Activated naive CD8-positive, alpha-beta T cell treated with anti-CD3 and anti-CD28 coated beads, Interleukin-2, amount 10 ng/mL, durations not matched to agents 7 days and 5 days (primary cell): ENCODE data around the gene HIVEP3. TPM values are rescaled to one million over a fixed set of nuclear protein-coding genes. Genes with fewer than 3 reads are reported as not detected.

ENCODE experiments used
- ATAC-seq: fragments of 150-1000 bp; cut with Tn5 transposase; one replicate; pipeline ENCODE4 v1.10.0; 2021; ENCODE audit warnings: low read depth, moderate library complexity
- POLR2A ChIA-PET: fragments of 350-600 bp; sonication (Branson Sonifier 250); formaldehyde crosslinking; loops from one replicate; lab custom pipeline; 2021; ENCODE audit warnings: antibody characterized with exemption; lab: Charles Lee
- DNase-seq: peaks from one replicate; pipeline ENCODE4 v3.0.0; 2021
- H3K27ac Mint-ChIP-seq: one replicate; pipeline ENCODE4 v1.8.0; 2022; ENCODE audit warnings: mild to moderate bottlenecking, mixed read lengths
- H3K27me3 Mint-ChIP-seq: one replicate; pipeline ENCODE4 v1.8.0; 2022; ENCODE audit warnings: mild to moderate bottlenecking, moderate library complexity, mixed read lengths
- H3K36me3 Mint-ChIP-seq: one replicate; pipeline ENCODE4 v1.8.0; 2021; ENCODE audit warnings: mild to moderate bottlenecking, mixed read lengths
- H3K4me1 Mint-ChIP-seq: one replicate; pipeline ENCODE4 v1.8.0; 2021; ENCODE audit warnings: mixed read lengths
- H3K4me3 Mint-ChIP-seq: one replicate; pipeline ENCODE4 v1.8.0; 2022; ENCODE audit warnings: mild to moderate bottlenecking, moderate library complexity, mixed read lengths
- H3K9me3 Mint-ChIP-seq: one replicate; pipeline ENCODE4 v1.8.0; 2021; ENCODE audit warnings: mixed read lengths
- total RNA-seq, 2 experiments: library from RNA; stranded (reverse); gene quantifications; one replicate each; pipeline ENCODE4 v1.2.3, GENCODE V29; 2021

Gene HIVEP3
- total RNA-seq, 2 experiments from 2014 or later: 10.1 to 10.7 TPM

DNA sequence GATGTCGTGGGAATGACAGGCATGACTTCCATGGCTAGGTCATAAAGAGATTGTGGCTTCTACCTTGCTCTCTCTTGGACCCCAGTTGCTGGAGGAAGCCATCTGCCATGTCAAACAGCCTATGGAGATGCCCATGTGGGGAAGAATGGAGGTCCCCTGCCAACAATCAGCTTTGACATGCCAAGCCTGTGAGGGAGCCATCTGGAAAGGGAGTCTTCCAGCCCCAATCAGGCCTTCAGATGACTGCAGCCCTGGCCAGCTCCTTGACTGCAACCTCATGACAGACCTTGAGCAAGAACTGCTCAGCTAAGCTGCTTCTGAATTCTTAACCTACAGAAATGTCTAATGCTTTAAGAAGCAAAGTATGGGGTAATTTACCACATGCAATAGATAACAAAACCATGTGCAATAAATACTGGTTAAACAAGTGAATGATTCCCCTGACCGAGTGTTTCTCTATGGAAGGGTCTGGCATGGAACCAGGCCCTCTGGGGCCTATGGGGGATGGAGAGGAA is 187.1 kb downstream of the HIVEP3 start:
- peaks cover 4% of the 10 kb centered on the region for H3K27me3 Mint-ChIP-seq
- no peaks in the 10 kb centered on the region for H3K9me3 Mint-ChIP-seq
- no peak for ATAC-seq
- peaks cover 26% of the 10 kb centered on the region for H3K4me1 Mint-ChIP-seq
- POLR2A ChIA-PET: no interaction called here
- H3K36me3 Mint-ChIP-seq: no peaks in the 10 kb centered on the region
- H3K4me3 Mint-ChIP-seq: no peak overlapping the region
- no peak for DNase-seq
- H3K27ac Mint-ChIP-seq: no peak overlapping the region

DNA sequence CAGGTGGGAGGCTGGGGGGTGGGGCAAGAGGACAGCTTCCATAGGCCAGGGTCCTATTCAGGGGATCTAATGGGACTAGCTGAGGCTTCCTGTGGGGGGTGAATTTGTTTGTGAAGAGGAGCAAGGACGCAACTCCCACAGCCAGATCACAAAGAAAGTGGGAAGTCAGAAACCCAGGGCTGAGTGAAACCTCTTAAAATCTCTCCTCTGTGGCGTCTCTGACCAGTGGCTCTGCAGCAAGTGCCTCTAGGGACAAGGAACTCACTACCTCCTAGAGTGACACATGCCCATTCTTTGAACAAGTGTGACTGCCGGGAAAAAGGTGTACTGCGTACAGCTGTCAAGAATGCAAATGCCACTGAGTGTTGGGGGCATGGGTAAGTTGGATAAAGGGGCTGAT is 187.9 kb downstream of the HIVEP3 start:
- H3K4me1 Mint-ChIP-seq: peaks cover 29% of the 10 kb centered on the region
- no peak overlapping the region for H3K4me3 Mint-ChIP-seq
- POLR2A ChIA-PET: no interaction called here
- peaks cover 4% of the 10 kb centered on the region for H3K27me3 Mint-ChIP-seq
- H3K9me3 Mint-ChIP-seq: no peaks in the 10 kb centered on the region
- H3K27ac Mint-ChIP-seq: no peak overlapping the region
- DNase-seq (no peak), ATAC-seq (no peak)
- H3K36me3 Mint-ChIP-seq: no peaks in the 10 kb centered on the region

DNA sequence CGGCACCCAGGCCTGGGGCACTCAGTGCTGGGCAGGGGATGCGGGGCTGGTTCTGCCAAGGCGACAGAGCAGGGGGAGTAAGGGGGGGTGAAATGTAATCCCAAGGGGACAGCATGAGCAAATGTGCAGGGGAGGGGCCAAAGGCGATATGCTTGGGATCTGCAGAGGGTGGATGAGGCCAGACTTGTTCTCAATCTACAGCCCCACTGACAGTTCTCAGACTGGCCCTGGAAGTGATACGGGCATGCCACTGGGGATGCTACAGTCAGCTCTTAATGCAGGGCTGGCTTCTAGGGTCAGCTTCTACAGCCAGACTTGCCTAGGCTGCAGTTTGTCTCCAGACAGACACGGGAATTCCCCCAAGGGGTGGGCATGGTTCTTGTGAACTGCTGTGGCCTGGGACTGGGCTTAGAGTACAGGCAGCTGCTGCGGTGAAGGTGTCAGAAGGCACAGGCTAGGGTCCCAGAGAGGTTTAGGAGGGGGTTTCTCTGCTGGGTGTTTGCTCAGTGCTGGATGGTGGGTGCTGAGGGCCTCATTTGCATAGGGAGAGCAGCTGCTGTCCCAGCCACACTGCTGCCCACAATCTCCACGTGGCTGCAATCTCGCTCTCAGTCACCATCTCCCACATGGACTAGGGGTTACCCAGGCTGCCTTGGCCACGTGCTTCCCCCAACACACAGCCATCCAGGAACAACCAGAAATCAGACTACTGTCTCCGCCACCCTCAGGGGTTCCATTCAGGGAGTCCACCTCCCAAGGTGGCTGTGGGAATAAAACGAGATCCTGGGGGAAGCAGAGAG is 190.1 kb downstream of the HIVEP3 start:
- H3K4me3 Mint-ChIP-seq: peak overlapping the region; percentile 42

DNA sequence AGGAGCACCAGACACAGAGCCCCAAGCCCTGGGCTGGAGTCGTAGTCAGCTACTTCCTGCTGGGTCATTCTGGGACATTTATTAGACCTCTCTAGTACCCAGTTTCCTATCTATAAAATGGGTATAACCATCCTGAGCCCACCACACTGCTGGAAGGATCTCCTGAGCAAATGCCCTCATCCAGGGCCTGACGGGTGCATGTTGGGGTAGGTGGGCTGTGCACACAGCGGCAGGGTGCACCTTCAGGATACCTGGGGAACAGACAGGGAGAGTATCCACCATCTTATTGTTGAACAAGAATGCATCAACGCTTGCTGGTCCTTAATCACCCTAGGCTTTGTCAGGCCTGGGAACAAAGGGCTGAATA is 191.0 kb downstream of the HIVEP3 start:
- no peaks in the 10 kb centered on the region for H3K27me3 Mint-ChIP-seq
- H3K36me3 Mint-ChIP-seq: no peaks in the 10 kb centered on the region
- peak overlapping the region; percentile 88 for H3K27ac Mint-ChIP-seq
- peaks cover 29% of the 10 kb centered on the region for H3K4me1 Mint-ChIP-seq
- ATAC-seq: no peak
- POLR2A ChIA-PET: interaction anchor here (0.6 to 1.0 kb wide), 3 partner anchors 24 to 79 kb away, joined by 3 read pairs; no protein-coding TSS in a partner anchor
- DNase-seq: no peak
- no peaks in the 10 kb centered on the region for H3K9me3 Mint-ChIP-seq
- peak overlapping the region; percentile 74 for H3K4me3 Mint-ChIP-seq

More for the DNA sequence above, 190.1 kb downstream of the HIVEP3 start:
- ATAC-seq (peak; percentile 46), DNase-seq (peak; percentile 45)
- Mint-ChIP-seq H3K9me3 (no peaks in the 10 kb centered on the region), H3K27ac (peak overlapping the region; percentile 72), H3K36me3 (no peaks in the 10 kb centered on the region), H3K27me3 (no peaks in the 10 kb centered on the region), H3K4me1 (peaks cover 29% of the 10 kb centered on the region)
- POLR2A ChIA-PET: interaction anchor here (0.7 kb wide), 1 partner anchor 55 kb away, joined by 3 read pairs; no protein-coding TSS in a partner anchor

DNA sequence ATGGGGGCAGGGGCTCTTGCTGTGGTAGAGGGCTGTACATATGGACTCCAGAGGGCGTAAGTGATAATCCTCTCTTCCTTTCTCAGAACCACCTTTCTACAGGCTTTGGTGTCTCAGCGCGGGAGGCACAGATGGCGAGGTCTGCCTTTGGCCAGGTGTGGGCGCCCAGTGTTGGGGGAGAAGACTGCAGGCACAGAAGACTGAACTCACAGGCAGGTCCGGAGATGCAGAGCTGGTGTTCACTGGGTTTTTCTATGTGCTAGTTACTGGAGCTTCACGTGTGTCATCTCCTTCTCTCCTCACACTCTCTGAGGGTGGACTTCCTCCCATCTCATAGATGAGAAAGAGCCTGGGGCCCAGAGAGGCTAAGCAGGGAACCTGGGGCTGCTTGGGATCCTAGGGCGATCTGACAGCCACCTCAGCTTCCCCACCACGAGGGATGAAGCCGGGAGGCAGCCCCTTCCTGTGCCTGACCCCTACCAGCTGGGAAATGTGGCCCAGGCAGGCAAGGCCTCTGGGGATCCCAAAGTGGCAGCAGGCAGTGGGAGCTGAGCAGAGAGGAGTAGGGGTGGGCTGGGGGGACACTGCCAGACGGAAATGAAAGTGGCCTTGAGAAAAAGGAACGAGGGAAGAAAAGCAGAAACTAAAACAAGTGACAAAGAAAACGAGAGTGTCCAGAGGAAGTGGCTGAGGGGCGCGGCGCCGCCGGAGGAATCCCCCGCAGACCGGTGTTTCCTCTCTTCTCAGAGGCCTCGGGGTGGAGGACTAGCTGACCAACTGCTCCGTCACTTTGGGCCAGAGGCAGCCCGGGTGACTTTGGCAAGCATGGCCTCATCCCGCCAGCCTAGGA is 191.6 kb downstream of the HIVEP3 start:
- Mint-ChIP-seq H3K9me3 (no peaks in the 10 kb centered on the region), H3K4me1 (peaks cover 32% of the 10 kb centered on the region), H3K4me3 (peak overlapping the region; percentile 74), H3K27ac (peak overlapping the region; percentile 88), H3K27me3 (no peaks in the 10 kb centered on the region), H3K36me3 (no peaks in the 10 kb centered on the region)
- ATAC-seq (peak; percentile 35), DNase-seq (peak; percentile 42)
- POLR2A ChIA-PET: interaction anchor here (0.6 to 1.0 kb wide), 2 partner anchors 24 to 79 kb away, joined by 3 read pairs; no protein-coding TSS in a partner anchor

DNA sequence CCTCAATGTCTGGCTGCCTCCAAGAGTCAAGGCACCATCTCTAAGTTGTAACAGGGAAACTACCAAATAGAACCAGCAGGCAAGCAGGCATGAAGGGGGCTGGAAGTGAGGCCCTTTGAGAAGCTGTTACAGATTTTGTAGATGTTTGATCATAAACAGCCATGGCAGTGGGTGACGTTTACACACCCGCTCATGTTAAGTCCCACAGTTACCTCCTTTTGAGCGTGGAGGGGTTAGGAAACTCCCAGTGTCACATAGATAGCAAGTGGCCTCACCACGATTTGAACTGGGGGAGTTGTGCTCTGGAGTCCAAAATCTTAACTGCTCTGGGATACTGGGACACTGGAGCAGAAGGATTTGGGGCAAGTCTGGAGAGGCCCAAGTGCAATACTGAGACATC is 192.4 kb downstream of the HIVEP3 start:
- Mint-ChIP-seq H3K27me3 (no peaks in the 10 kb centered on the region), H3K4me3 (peak overlapping the region; percentile 74), H3K36me3 (no peaks in the 10 kb centered on the region), H3K4me1 (peaks cover 36% of the 10 kb centered on the region), H3K9me3 (no peaks in the 10 kb centered on the region), H3K27ac (peak overlapping the region; percentile 88)
- DNase-seq: no peak
- POLR2A ChIA-PET: no interaction called here
- ATAC-seq: no peak

DNA sequence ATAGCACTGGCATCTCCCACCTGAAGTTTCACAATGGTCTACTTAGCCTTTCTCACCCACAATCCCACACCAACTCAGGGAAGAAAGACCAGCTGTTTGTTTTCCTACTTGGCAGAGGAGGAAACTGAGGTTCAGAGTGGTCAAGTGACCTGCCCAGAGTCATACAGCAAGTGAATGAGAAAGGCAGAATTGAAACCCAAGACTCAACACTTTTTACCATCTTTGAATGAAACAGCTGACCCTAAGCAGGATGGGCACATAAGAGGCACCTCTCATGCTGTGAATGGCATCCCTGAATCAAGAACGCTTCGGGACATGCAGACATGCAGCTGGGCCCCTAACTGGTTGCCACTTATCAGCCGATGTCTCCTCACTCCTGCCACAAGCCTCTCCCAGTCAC is 193.8 kb downstream of the HIVEP3 start:
- no peak overlapping the region for H3K4me3 Mint-ChIP-seq
- H3K9me3 Mint-ChIP-seq: no peaks in the 10 kb centered on the region
- no peaks in the 10 kb centered on the region for H3K27me3 Mint-ChIP-seq

DNA sequence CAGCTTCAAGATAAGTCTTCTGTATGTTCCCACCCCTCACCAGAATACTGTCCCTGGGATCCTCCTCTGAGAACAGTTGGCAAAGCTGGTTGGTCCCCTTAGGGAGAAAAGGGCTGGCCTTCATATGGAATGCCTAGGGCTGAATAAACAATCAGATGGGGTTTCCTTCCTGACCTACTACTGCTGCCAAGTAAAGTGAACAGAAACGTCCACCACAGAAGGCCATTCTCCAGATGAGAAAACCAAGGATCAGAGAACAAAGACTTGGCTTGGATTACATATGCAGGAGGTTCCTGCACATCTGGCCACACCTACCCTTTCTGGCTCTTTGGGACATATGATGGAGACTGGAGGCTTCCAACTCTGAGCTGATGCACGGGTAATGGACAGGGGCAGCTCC is 194.5 kb downstream of the HIVEP3 start:
- H3K27me3 Mint-ChIP-seq: no peaks in the 10 kb centered on the region
- peaks cover 42% of the 10 kb centered on the region for H3K4me1 Mint-ChIP-seq
- no peak overlapping the region for H3K4me3 Mint-ChIP-seq
- no peak for ATAC-seq
- POLR2A ChIA-PET: interaction anchor here (0.6 to 1.1 kb wide), 2 partner anchors 35 to 37 kb away, joined by 3 read pairs; no protein-coding TSS in a partner anchor
- no peak for DNase-seq
- H3K27ac Mint-ChIP-seq: no peak overlapping the region
- H3K9me3 Mint-ChIP-seq: no peaks in the 10 kb centered on the region
- H3K36me3 Mint-ChIP-seq: no peaks in the 10 kb centered on the region

More for the DNA sequence above, 193.8 kb downstream of the HIVEP3 start:
- Mint-ChIP-seq H3K27ac (no peak overlapping the region), H3K36me3 (no peaks in the 10 kb centered on the region), H3K4me1 (peaks cover 42% of the 10 kb centered on the region)
- ATAC-seq (no peak), DNase-seq (no peak)
- POLR2A ChIA-PET: no interaction called here

DNA sequence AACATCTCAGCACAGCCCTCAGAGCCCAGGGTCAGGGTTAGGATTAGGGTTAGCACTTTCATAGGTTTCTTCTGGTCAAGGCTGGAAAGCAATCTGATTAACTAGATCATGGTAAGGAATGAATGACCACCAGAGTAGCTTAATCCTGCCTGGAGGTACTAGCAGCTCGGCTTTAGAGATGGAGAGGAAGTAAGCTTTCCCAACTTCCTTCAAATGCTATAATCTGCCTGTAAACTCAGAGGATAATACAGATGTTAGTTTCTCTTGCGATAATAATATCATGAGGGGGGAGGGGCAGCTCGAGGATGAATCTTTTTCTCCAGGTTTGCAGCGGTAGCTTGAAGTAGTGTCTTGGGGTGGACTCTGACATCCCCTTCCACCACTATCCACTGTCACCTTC is 194.9 kb downstream of the HIVEP3 start:
- ATAC-seq (no peak), DNase-seq (no peak)
- Mint-ChIP-seq H3K27ac (no peak overlapping the region), H3K4me3 (no peak overlapping the region), H3K9me3 (no peaks in the 10 kb centered on the region), H3K27me3 (no peaks in the 10 kb centered on the region), H3K4me1 (peaks cover 37% of the 10 kb centered on the region), H3K36me3 (no peaks in the 10 kb centered on the region)
- POLR2A ChIA-PET: interaction anchor here (0.6 to 1.1 kb wide), 2 partner anchors 35 to 36 kb away, joined by 3 read pairs; no protein-coding TSS in a partner anchor

DNA sequence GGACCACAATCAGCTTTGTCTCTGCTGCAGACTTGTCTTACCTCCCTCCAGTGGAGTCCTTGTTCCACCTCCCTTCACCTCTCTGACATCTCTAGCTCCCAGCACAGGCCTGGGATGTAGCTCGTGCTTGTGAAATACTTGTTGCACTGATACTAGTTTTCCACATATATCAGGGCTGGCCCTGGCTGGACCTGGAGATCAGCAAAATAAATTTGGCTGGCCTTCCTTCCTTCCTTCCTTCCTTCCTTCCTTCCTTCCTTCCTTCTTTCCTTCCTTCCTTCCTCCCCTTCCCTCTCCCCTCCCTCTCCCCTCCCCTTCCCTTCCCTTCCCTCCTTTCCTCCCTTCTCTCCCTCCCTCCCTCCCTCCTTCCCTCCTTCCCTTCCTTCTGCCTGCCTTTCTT is 196.5 kb downstream of the HIVEP3 start:
- no peak overlapping the region for H3K27ac Mint-ChIP-seq
- DNase-seq: no peak
- peaks cover 29% of the 10 kb centered on the region for H3K4me1 Mint-ChIP-seq
- no peaks in the 10 kb centered on the region for H3K9me3 Mint-ChIP-seq
- POLR2A ChIA-PET: interaction anchor here (0.6 kb wide), 1 partner anchor 38 kb away, joined by 3 read pairs; no protein-coding TSS in a partner anchor
- no peaks in the 10 kb centered on the region for H3K27me3 Mint-ChIP-seq
- no peak overlapping the region for H3K4me3 Mint-ChIP-seq
- ATAC-seq: no peak
- H3K36me3 Mint-ChIP-seq: no peaks in the 10 kb centered on the region

DNA sequence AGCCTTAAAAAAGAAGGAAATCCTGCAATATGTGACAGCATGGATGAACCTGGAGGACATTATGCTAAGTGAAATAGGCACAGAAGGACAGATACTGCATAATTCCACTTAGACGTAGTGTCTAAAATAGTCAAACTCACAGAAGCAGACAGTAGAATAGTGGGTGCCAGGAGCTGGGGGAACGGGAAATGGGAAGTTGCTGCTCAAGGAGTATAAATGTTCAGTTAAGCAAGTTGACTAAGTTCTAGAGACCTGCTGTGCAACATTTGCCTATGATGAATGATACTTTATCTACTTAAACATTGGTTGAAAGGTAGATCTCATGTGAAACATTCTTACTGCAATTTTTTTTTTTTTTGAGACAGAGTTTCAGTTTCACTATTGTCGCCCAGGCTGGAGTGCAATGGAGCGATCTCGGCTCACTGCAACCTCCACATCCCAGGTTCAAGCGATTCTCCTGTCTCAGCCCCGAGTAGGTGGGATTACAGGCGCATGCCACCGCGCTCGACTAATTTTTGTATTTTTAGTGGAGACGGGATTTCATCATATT is 197.8 kb downstream of the HIVEP3 start:
- Mint-ChIP-seq H3K9me3 (no peaks in the 10 kb centered on the region), H3K4me3 (peak overlapping the region; percentile 13), H3K27me3 (no peaks in the 10 kb centered on the region), H3K27ac (no peak overlapping the region), H3K36me3 (no peaks in the 10 kb centered on the region), H3K4me1 (peaks cover 25% of the 10 kb centered on the region)
- DNase-seq (no peak), ATAC-seq (no peak)
- POLR2A ChIA-PET: no interaction called here

DNA sequence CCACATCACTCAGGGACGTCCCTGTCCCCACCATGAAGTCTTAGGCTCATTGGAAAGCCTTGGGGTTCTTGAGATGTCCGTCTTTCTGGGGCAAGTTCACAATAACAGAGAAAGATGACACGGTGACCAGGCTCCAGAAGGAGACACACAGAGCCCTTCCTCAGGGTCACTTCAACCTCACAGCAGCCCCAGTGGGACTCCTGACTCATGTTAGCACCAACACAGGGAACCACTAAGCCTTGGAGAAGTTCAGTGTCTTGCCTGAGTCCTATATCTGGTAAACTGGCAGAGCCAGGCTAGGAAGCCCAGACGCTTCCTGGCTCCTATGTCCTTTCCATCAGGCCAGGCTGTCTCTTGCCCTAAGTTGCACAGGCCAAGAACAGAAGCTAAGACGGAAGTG is 199.1 kb downstream of the HIVEP3 start:
- no peaks in the 10 kb centered on the region for H3K36me3 Mint-ChIP-seq

DNA sequence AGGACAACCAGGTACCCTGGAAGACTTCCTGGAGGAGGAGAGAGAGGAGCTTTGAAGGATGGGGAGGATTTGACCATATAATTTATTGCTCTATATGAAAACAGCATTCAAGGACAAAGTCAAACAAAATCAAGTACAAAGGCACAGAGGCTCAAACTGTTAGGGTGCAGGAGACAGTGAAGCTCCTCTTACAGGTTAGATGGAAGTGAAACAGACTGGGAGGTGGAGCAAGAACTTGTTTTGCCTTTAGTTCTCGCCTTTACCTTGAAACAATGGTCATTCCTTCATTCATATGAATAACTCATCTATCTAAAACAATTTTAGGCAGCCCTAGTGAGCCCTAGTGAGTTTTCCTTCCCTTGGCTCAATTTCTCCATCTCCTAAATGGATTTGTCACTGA is 199.6 kb downstream of the HIVEP3 start:
- Mint-ChIP-seq H3K9me3 (no peaks in the 10 kb centered on the region), H3K27me3 (no peaks in the 10 kb centered on the region), H3K27ac (no peak overlapping the region), H3K4me3 (no peak overlapping the region), H3K36me3 (no peaks in the 10 kb centered on the region), H3K4me1 (peaks cover 27% of the 10 kb centered on the region)
- POLR2A ChIA-PET: no interaction called here
- ATAC-seq (no peak), DNase-seq (no peak)

More for the DNA sequence above, 199.1 kb downstream of the HIVEP3 start:
- DNase-seq (no peak), ATAC-seq (no peak)
- Mint-ChIP-seq H3K27me3 (no peaks in the 10 kb centered on the region), H3K4me1 (peaks cover 27% of the 10 kb centered on the region), H3K27ac (no peak overlapping the region), H3K9me3 (no peaks in the 10 kb centered on the region), H3K4me3 (no peak overlapping the region)
- POLR2A ChIA-PET: interaction anchor here (0.9 kb wide), 1 partner anchor 172 kb away, joined by 3 read pairs; no protein-coding TSS in a partner anchor
